IMR-90 (cell line): ENCODE measurements around the gene SLC6A3. TPM values are rescaled to one million over a fixed set of nuclear protein-coding genes. Genes with fewer than 3 reads are reported as not detected.
"Not testable (repeated sequence)": the region's sequence is repeated elsewhere in the genome, so short reads cannot be mapped to it uniquely, and the experiment has no call there.

Experiments
- ATAC-seq: fragments of 200-7000 bp; cut with Tn5 transposase; 2 replicates; pipeline ENCODE4 v1.9.1; 2020; ENCODE audit warnings: low read depth, mild to moderate bottlenecking, moderate library complexity
- BruUV-seq: library from RNA; stranded (reverse); fragments of 400-500 nt; replicated peaks from 2 replicates; lab custom pipeline; 2021; lab: Mats Ljungman, UMichigan
- CTCF ChIA-PET: fragments of 300-600 bp; formaldehyde crosslinking; extraction: SDS; loops from one replicate; lab custom pipeline; 2021; ENCODE audit warnings: antibody characterized with exemption; lab: Yijun Ruan, JAX
- POLR2A ChIA-PET: fragments of 300-600 bp; sonication (Branson Sonifier 250); formaldehyde crosslinking; loops from one replicate; lab custom pipeline; 2022; ENCODE audit warnings: antibody characterized with exemption; ENCODE audit not compliant: unreplicated experiment; lab: Charles Lee
- DNase-seq: peaks from one replicate; pipeline ENCODE4 v3.0.0; 2013
- H2AFZ ChIP-seq: replicated peaks from 2 replicates; pipeline ENCODE3; 2013; ENCODE audit warnings: low read length, mild to moderate bottlenecking; ENCODE audit not compliant: poor library complexity
- H2AK5ac ChIP-seq: 2 replicates; pipeline ENCODE4 v1.6.1; 2013; ENCODE audit warnings: low read depth, low read length, inconsistent platforms
- H2AK9ac ChIP-seq: replicated peaks from 2 replicates; pipeline ENCODE3; 2013; ENCODE audit warnings: mild to moderate bottlenecking, low read depth, low read length, moderate library complexity; ENCODE audit not compliant: poor library complexity
- H2BK120ac ChIP-seq: 2 replicates; pipeline ENCODE4 v1.6.1; 2013; ENCODE audit warnings: low read depth, low read length, inconsistent platforms
- H2BK15ac ChIP-seq: 3 replicates; pipeline ENCODE4 v1.6.1; 2013; ENCODE audit warnings: low read depth, low read length, inconsistent platforms
- H2BK20ac ChIP-seq: 2 replicates; pipeline ENCODE4 v1.6.1; 2013; ENCODE audit warnings: low read depth, mild to moderate bottlenecking, inconsistent platforms, low read length, moderate library complexity
- H2BK5ac ChIP-seq: 2 replicates; pipeline ENCODE4 v1.6.1; 2013; ENCODE audit warnings: mild to moderate bottlenecking, low read depth, low read length, inconsistent platforms; ENCODE audit not compliant: poor library complexity, severe bottlenecking
- H3K14ac ChIP-seq: replicated peaks from 2 replicates; pipeline ENCODE4 v1.6.1; 2013; ENCODE audit warnings: low read depth, low read length, inconsistent platforms
- H3K18ac ChIP-seq: 2 replicates; pipeline ENCODE4 v1.6.1; 2013; ENCODE audit warnings: low read depth, low read length, control low read depth
- H3K23ac ChIP-seq: 2 replicates; pipeline ENCODE4 v1.6.1; 2013; ENCODE audit warnings: low read depth, low read length, inconsistent platforms
- H3K27ac ChIP-seq: 2 replicates; pipeline ENCODE4 v1.5.1; 2013; ENCODE audit warnings: mild to moderate bottlenecking, control low read depth, low read length; ENCODE audit not compliant: insufficient read depth
- H3K27me3 ChIP-seq: 2 replicates; pipeline ENCODE4 v1.6.1; 2013; ENCODE audit warnings: low read length; ENCODE audit not compliant: control insufficient read depth, insufficient read depth
- H3K36me3 ChIP-seq: 2 replicates; pipeline ENCODE4 v1.6.1; 2013; ENCODE audit warnings: low read length, mixed read lengths; ENCODE audit not compliant: control insufficient read depth, insufficient read depth
- H3K4ac ChIP-seq: 2 replicates; pipeline ENCODE4 v1.6.1; 2013; ENCODE audit warnings: low read depth, low read length, inconsistent platforms
- H3K4me1 ChIP-seq: 2 replicates; pipeline ENCODE4 v1.6.1; 2013; ENCODE audit warnings: low read length, mixed read lengths; ENCODE audit not compliant: control insufficient read depth, insufficient read depth
- H3K4me2 ChIP-seq: 2 replicates; pipeline ENCODE4 v1.6.1; 2013; ENCODE audit warnings: low read depth, mild to moderate bottlenecking, control low read depth, low read length, moderate library complexity
- H3K4me3 ChIP-seq: 2 replicates; pipeline ENCODE4 v1.5.1; 2013; ENCODE audit warnings: low read depth, mild to moderate bottlenecking, control low read depth, low read length, moderate library complexity; ENCODE audit not compliant: insufficient read depth
- H3K56ac ChIP-seq: 2 replicates; pipeline ENCODE4 v1.6.1; 2013; ENCODE audit warnings: low read length, inconsistent platforms; ENCODE audit not compliant: insufficient read depth; ENCODE audit errors: extremely low read depth
- H3K79me1 ChIP-seq, 2 experiments: 2 replicates each; pipeline ENCODE4 v1.6.1; 2013; ENCODE audit warnings: low read length in 2 of 2, inconsistent platforms in 1 of 2, low read depth in 1 of 2
- H3K9ac ChIP-seq: 2 replicates; pipeline ENCODE4 v1.6.1; 2013; ENCODE audit warnings: low read depth, low read length, control low read depth
- H3K9me1 ChIP-seq: 2 replicates; pipeline ENCODE4 v1.6.1; 2013; ENCODE audit warnings: low read length, inconsistent platforms; ENCODE audit not compliant: insufficient read depth
- H3K9me3 ChIP-seq: 2 replicates; pipeline ENCODE4 v1.6.1; 2013; ENCODE audit warnings: low read length; ENCODE audit not compliant: control insufficient read depth, insufficient read depth
- H4K20me1 ChIP-seq: 2 replicates; pipeline ENCODE4 v1.6.1; 2013; ENCODE audit warnings: low read length, inconsistent platforms; ENCODE audit not compliant: insufficient read depth
- H4K5ac ChIP-seq: 2 replicates; pipeline ENCODE4 v1.6.1; 2013; ENCODE audit warnings: mild to moderate bottlenecking, low read depth, low read length, control low read depth
- H4K8ac ChIP-seq, 2 experiments: 2 replicates each; pipeline ENCODE4 v1.6.1; 2013; ENCODE audit warnings: low read depth in 2 of 2, low read length in 2 of 2, control low read depth in 1 of 2, inconsistent platforms in 1 of 2
- H4K91ac ChIP-seq: 2 replicates; pipeline ENCODE4 v1.6.1; 2013; ENCODE audit warnings: low read depth, low read length, inconsistent platforms; ENCODE audit not compliant: insufficient read depth
- WGBS, 2 experiments: methylation state at CpG; one replicate each; pipeline versions ENCODE4 v1.1.5 to v1.1.7; 2013; ENCODE audit warnings: missing lambda C conversion rate in 2 of 2; ENCODE audit not compliant: insufficient read length in 1 of 2; ENCODE audit errors: extremely low coverage in 2 of 2; 5-methylcytosine and 5-hydroxymethylcytosine counted together
- dilution Hi-C: fragments of 300-500 bp; cut with HindIII; formaldehyde crosslinking; loops from one replicate; pipeline ENCODE4 v1.14.3; 2018; ENCODE audit warnings: low sequenced_read_pairs; ENCODE audit not compliant: unreplicated experiment
- in situ Hi-C: fragments of 300-500 bp; cut with MboI; formaldehyde crosslinking; loops from 3 replicates; pipeline ENCODE4 v1.14.3; 2019; ENCODE audit warnings: low sequenced_read_pairs, inconsistent platforms, mixed read lengths
- intact Hi-C: fragments of 100-400 bp; cut with micrococcal nuclease; formaldehyde crosslinking; loops from 2 replicates; pipeline ENCODE4 v1.10.0; 2022
- polyA plus RNA-seq, 3 experiments: library from polyadenylated mRNA; depleted of rRNA; stranded (reverse); fragments of >200 nt; gene quantifications; 2 replicates each; pipeline ENCODE4 v1.2.3, GENCODE V29; 2012; ENCODE audit warnings: low replicate concordance in 1 of 3
- total RNA-seq: library from RNA; depleted of rRNA; stranded (reverse); fragments of >200 nt; gene quantifications from 2 replicates; pipeline ENCODE4 v1.2.3, GENCODE V29; 2012

The SLC6A3 gene
- total and polyA plus RNA-seq, 2 of the 4 experiments (the other 2 are of a cell fraction), result not detected

- POLR2A ChIA-PET, H2AK9ac ChIP-seq, H2AK5ac ChIP-seq, H4K20me1 ChIP-seq, BruUV-seq, H2BK20ac ChIP-seq, H3K4me3 ChIP-seq, H3K23ac ChIP-seq, H4K91ac ChIP-seq, H2BK120ac ChIP-seq, H3K14ac ChIP-seq, H3K18ac ChIP-seq, H3K4me1 ChIP-seq, H4K8ac ChIP-seq, DNase-seq, intact Hi-C loops, H2BK15ac ChIP-seq, H3K4me2 ChIP-seq, H3K9me3 ChIP-seq, H4K5ac ChIP-seq, CTCF ChIA-PET, H3K56ac ChIP-seq, H2BK5ac ChIP-seq, H3K4ac ChIP-seq, H3K36me3 ChIP-seq, H3K9ac ChIP-seq, ATAC-seq, H2AFZ ChIP-seq, H3K27ac ChIP-seq, H3K79me1 ChIP-seq, H3K9me1 ChIP-seq, dilution Hi-C loops: not testable (repeated sequence)
- in situ Hi-C loops, result loop anchor here (25.0 kb wide), 1 partner anchor 265 kb away; no protein-coding TSS in a partner anchor
- WGBS, 2 experiments, result no CpG with 5 or more reads among the region's 4 CpGs
- peaks cover 35% of the 10 kb centered on the region for H3K27me3 ChIP-seq
Measured at GRCh38 chr5:1371972-1372342, 73.3 kb downstream of the SLC6A3 start.
